ENCODE results near the gene SLC46A2.

DNA sequence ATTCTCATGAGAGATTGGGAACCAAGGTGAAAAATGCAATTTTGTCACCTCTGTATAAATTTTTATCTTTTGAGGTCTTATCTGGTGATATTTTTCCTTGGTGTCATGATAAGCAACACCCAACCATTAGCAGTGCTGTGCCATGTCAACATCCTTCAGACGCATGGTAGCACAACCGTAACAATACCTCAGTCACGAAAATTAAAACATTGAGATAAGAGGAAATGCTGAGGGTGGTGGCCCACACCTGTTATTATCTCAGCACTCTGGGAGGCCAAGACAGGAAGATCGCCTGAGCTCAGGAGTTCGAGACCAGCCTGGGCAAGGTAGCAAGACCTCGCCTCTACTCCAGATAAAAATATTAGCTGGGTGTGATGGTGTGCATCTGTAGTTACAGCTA is 32.7 kb downstream of the SLC46A2 start:
- TF ChIP-seq, protein P1, sequence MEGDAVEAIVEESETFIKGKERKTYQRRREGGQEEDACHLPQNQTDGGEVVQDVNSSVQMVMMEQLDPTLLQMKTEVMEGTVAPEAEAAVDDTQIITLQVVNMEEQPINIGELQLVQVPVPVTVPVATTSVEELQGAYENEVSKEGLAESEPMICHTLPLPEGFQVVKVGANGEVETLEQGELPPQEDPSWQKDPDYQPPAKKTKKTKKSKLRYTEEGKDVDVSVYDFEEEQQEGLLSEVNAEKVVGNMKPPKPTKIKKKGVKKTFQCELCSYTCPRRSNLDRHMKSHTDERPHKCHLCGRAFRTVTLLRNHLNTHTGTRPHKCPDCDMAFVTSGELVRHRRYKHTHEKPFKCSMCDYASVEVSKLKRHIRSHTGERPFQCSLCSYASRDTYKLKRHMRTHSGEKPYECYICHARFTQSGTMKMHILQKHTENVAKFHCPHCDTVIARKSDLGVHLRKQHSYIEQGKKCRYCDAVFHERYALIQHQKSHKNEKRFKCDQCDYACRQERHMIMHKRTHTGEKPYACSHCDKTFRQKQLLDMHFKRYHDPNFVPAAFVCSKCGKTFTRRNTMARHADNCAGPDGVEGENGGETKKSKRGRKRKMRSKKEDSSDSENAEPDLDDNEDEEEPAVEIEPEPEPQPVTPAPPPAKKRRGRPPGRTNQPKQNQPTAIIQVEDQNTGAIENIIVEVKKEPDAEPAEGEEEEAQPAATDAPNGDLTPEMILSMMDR (conservative IDR thresholded peaks at IDR 0.05; ENCODE audit: low read depth, low read length), result no peak
- no peak for TF ChIP-seq EZH2 (IDR thresholded peaks at IDR 0.05; ENCODE audit: borderline replicate concordance, low read depth, low read length, poor library complexity, severe bottlenecking)
